ENCODE results near the gene PRICKLE2.

The PRICKLE2 gene

DNA sequence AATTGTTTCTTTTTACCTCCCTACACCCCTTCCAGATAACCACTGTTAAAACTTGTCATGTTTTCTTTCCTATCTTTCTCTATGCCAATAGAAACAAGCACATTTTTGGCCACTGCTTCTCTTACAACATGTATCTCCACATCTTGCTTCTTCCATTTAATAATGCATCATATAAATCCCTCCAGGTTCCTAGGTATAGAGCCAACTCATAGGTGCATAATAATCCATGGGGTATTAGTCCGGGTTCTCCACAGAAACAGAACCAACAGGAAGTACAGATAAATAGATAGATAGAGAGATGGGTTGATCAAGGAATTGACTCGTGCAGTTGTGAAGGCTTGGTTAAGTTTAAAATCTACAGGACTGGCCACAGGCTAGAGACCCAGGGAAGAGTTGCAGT, 160.5 kb downstream of the PRICKLE2 start:
- WGBS (ENCODE audit: insufficient coverage): 90% methylated on average over 2 of the region's 2 CpGs
- ChIA-PET CTCF (no interaction called here), POLR2A (no interaction called here)
- H3K27ac ChIP-seq (ENCODE audit: insufficient read depth in 1 of 2, low read depth in 1 of 2, low read length in 2 of 2, poor library complexity in 1 of 2, severe bottlenecking in 2 of 2): no peak overlapping the region
- no peaks in the 10 kb centered on the region for H3K9me3 ChIP-seq (ENCODE audit: control extremely low read depth in 1 of 5, control insufficient read depth in 4 of 5, insufficient read depth in 2 of 5, low read depth in 1 of 5, low read length in 4 of 5)
- no peaks in the 10 kb centered on the region for H3K36me3 ChIP-seq (ENCODE audit: control insufficient read depth in 4 of 4, insufficient read depth in 4 of 4, low read length in 3 of 4)
- no peak for DNase-seq
- no peak overlapping the region for H3K4me3 ChIP-seq (ENCODE audit: control insufficient read depth in 1 of 7, extremely low read depth in 1 of 7, insufficient read depth in 4 of 7, low read depth in 2 of 7, low read length in 6 of 7)
- H3K4me1 ChIP-seq (ENCODE audit: control extremely low read depth in 1 of 4, control insufficient read depth in 4 of 4, insufficient read depth in 4 of 4, low read length in 3 of 4): no peaks in the 10 kb centered on the region
- peaks cover 0 to 2% (median 0%) of the 10 kb centered on the region in 5 experiments for H3K27me3 ChIP-seq (replicated peaks in 2 of 5; ENCODE audit: control insufficient read depth in 4 of 5, insufficient read depth in 5 of 5, low read length in 4 of 5)

DNA sequence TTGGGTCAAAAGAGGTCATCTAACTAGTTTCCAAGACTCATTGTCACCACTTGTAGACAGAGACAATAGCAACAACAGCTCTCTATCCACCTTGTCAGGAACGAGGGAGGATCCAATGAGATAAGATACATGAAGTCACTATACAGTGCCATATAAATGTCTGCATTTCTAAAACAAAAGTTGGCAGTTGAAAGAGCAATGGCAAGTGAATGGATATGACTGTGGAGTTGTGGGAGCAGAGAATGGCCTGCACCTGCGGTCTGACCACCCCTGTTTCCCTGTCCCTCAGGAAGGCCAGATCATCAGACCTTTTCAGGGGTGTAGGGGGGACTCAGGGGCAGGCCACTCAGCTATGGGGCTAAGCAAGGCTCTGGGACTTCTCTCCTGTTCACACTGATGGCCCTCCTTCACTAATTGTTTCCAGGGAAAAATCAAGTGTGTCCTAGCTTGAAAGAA, 161.3 kb downstream of the PRICKLE2 start:
- CTCF ChIA-PET: no interaction called here
- WGBS (ENCODE audit: insufficient coverage): no CpG with 5 or more reads among the region's 2 CpGs
- H3K27me3 ChIP-seq (replicated peaks in 2 of 5; ENCODE audit: control insufficient read depth in 4 of 5, insufficient read depth in 5 of 5, low read length in 4 of 5): peaks cover 0 to 2% (median 0%) of the 10 kb centered on the region in 5 experiments
- no peak overlapping the region for H3K4me3 ChIP-seq (ENCODE audit: control insufficient read depth in 1 of 7, extremely low read depth in 1 of 7, insufficient read depth in 4 of 7, low read depth in 2 of 7, low read length in 6 of 7)
- H3K4me1 ChIP-seq (ENCODE audit: control extremely low read depth in 1 of 4, control insufficient read depth in 4 of 4, insufficient read depth in 4 of 4, low read length in 3 of 4): no peaks in the 10 kb centered on the region
- no peak for DNase-seq
- H3K36me3 ChIP-seq (ENCODE audit: control insufficient read depth in 4 of 4, insufficient read depth in 4 of 4, low read length in 3 of 4): no peaks in the 10 kb centered on the region
- H3K27ac ChIP-seq (ENCODE audit: insufficient read depth in 1 of 2, low read depth in 1 of 2, low read length in 2 of 2, poor library complexity in 1 of 2, severe bottlenecking in 2 of 2): no peak overlapping the region
- no peaks in the 10 kb centered on the region for H3K9me3 ChIP-seq (ENCODE audit: control extremely low read depth in 1 of 5, control insufficient read depth in 4 of 5, insufficient read depth in 2 of 5, low read depth in 1 of 5, low read length in 4 of 5)
- POLR2A ChIA-PET: no interaction called here

DNA sequence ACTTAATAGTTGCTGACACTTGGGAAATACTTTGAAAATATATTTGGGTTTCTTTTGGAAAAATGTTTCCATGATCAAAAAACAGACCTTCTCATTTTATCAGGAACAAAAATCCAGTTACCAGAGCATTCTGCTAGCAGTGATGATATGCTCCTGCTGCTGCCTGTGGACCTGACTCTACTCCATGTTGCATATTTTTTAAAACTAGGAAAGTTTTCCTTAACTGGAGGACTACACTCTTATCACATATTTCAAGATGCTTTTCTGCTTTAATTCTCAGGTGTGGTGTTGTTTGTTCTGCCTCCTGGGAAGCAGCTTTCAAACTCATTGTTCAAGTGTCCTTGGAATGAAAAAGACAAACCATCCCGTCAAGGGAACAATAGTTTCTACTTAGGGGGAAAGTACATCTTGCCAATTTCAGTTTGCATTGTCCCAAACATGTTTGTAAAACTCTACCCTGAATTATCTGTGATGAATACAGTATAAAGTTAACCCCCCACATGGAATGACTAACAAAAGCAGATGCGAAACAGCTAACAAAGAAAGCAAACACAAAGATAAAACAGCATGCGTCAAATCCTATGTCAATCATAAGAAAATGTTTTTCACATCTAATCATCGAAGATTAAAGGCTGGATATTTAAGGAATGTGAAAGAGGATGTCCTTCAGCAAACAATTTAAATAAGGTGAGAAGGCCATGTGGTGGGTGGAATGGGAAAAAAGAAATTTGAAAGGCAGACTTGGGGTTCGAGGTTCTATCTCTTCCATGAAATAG, 161.9 kb downstream of the PRICKLE2 start:
- Histone ChIP-seq H3K27ac (ENCODE audit: insufficient read depth in 1 of 2, low read depth in 1 of 2, low read length in 2 of 2, poor library complexity in 1 of 2, severe bottlenecking in 2 of 2) (no peak overlapping the region), H3K4me3 (ENCODE audit: control insufficient read depth in 1 of 7, extremely low read depth in 1 of 7, insufficient read depth in 4 of 7, low read depth in 2 of 7, low read length in 6 of 7) (no peak overlapping the region), H3K9me3 (ENCODE audit: control extremely low read depth in 1 of 5, control insufficient read depth in 4 of 5, insufficient read depth in 2 of 5, low read depth in 1 of 5, low read length in 4 of 5) (no peaks in the 10 kb centered on the region), H3K27me3 (replicated peaks in 2 of 5; ENCODE audit: control insufficient read depth in 4 of 5, insufficient read depth in 5 of 5, low read length in 4 of 5) (peaks cover 0 to 2% (median 0%) of the 10 kb centered on the region in 5 experiments), H3K4me1 (ENCODE audit: control extremely low read depth in 1 of 4, control insufficient read depth in 4 of 4, insufficient read depth in 4 of 4, low read length in 3 of 4) (no peaks in the 10 kb centered on the region), H3K36me3 (ENCODE audit: control insufficient read depth in 4 of 4, insufficient read depth in 4 of 4, low read length in 3 of 4) (no peaks in the 10 kb centered on the region)
- DNase-seq: no peak
- ChIA-PET CTCF (interaction anchor here (0.6 kb wide), 1 partner anchor 350 kb away, joined by 3 read pairs; no protein-coding TSS in a partner anchor), POLR2A (interaction anchor here (0.6 kb wide), 1 partner anchor 32 kb away, joined by 4 read pairs; no protein-coding TSS in a partner anchor)
- WGBS (ENCODE audit: insufficient coverage): 100% methylated on average over 1 of the region's 5 CpGs

DNA sequence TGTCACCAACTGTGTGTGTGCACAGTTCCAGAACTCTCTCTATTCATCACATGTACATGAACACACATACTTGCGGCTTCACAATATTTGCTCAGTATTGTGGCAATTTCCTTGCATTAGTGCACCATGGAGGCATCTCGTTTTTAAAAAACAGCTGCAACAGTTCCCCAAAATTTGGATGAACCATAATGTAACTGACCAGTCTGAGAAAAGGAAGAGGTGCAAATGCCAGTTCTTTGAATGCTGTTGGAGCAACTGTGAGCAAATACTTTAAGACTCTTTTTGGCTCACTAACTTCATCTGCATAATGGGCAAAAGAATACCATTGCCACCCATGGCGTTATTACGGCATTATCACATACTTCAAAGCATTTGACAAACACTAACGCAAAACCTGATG, 163.6 kb downstream of the PRICKLE2 start:
- Histone ChIP-seq H3K27ac (ENCODE audit: insufficient read depth in 1 of 2, low read depth in 1 of 2, low read length in 2 of 2, poor library complexity in 1 of 2, severe bottlenecking in 2 of 2) (no peak overlapping the region), H3K36me3 (ENCODE audit: control insufficient read depth in 4 of 4, insufficient read depth in 4 of 4, low read length in 3 of 4) (no peaks in the 10 kb centered on the region), H3K27me3 (replicated peaks in 2 of 5; ENCODE audit: control insufficient read depth in 4 of 5, insufficient read depth in 5 of 5, low read length in 4 of 5) (peaks cover 0 to 6% (median 0%) of the 10 kb centered on the region in 5 experiments), H3K9me3 (ENCODE audit: control extremely low read depth in 1 of 5, control insufficient read depth in 4 of 5, insufficient read depth in 2 of 5, low read depth in 1 of 5, low read length in 4 of 5) (no peaks in the 10 kb centered on the region), H3K4me3 (ENCODE audit: control insufficient read depth in 1 of 7, extremely low read depth in 1 of 7, insufficient read depth in 4 of 7, low read depth in 2 of 7, low read length in 6 of 7) (no peak overlapping the region), H3K4me1 (ENCODE audit: control extremely low read depth in 1 of 4, control insufficient read depth in 4 of 4, insufficient read depth in 4 of 4, low read length in 3 of 4) (no peaks in the 10 kb centered on the region)
- DNase-seq: no peak
- 93% methylated on average over 2 of the region's 5 CpGs for WGBS (ENCODE audit: insufficient coverage)
- ChIA-PET CTCF (interaction anchor here (1.2 kb wide), 1 partner anchor 31 kb away, joined by 3 read pairs; no protein-coding TSS in a partner anchor), POLR2A (no interaction called here)

DNA sequence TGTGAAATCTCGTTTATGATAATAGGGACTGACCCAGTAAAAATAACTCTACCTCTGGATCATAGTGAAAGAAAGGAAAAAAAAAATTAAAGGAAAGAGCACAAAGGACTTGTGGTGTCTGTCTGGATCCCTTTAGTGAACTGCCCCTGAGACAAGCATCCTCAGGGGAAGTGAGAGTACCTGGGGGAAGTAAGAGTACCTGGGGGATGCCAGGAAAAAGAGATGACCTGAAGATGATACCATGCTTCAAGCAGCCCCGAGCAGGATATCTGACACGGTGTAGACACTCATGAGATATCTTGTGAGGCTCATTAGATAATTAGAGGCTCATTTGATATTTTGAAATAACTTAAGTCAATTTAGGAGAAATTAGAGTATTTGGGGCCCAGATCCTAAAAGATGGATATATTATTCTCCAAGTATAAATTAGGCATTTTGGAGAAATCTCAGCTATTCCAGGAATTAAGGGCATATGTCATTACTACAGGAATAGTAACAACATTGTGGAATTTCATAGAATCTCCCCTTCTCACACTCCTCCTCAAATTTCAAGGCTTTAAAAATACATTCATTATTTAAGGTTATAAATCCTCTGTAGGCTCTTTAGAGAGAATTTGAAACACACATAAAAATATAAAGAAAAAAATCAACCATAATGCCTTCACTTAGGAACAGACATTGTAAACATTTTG, 165.6 kb downstream of the PRICKLE2 start:
- WGBS (ENCODE audit: insufficient coverage): no CpG with 5 or more reads among the region's 3 CpGs
- POLR2A ChIA-PET: no interaction called here
- no peak for DNase-seq
- CTCF ChIA-PET: interaction anchor here (0.9 kb wide), 1 partner anchor 7 kb away, joined by 3 read pairs; no protein-coding TSS in a partner anchor
- H3K36me3 ChIP-seq (ENCODE audit: control insufficient read depth in 4 of 4, insufficient read depth in 4 of 4, low read length in 3 of 4): no peaks in the 10 kb centered on the region
- H3K27ac ChIP-seq (ENCODE audit: insufficient read depth in 1 of 2, low read depth in 1 of 2, low read length in 2 of 2, poor library complexity in 1 of 2, severe bottlenecking in 2 of 2): no peak overlapping the region
- H3K4me3 ChIP-seq (ENCODE audit: control insufficient read depth in 1 of 7, extremely low read depth in 1 of 7, insufficient read depth in 4 of 7, low read depth in 2 of 7, low read length in 6 of 7): no peak overlapping the region
- H3K27me3 ChIP-seq (replicated peaks in 2 of 5; ENCODE audit: control insufficient read depth in 4 of 5, insufficient read depth in 5 of 5, low read length in 4 of 5): peaks cover 0 to 6% (median 0%) of the 10 kb centered on the region in 5 experiments
- no peaks in the 10 kb centered on the region for H3K9me3 ChIP-seq (ENCODE audit: control extremely low read depth in 1 of 5, control insufficient read depth in 4 of 5, insufficient read depth in 2 of 5, low read depth in 1 of 5, low read length in 4 of 5)
- H3K4me1 ChIP-seq (ENCODE audit: control extremely low read depth in 1 of 4, control insufficient read depth in 4 of 4, insufficient read depth in 4 of 4, low read length in 3 of 4): no peaks in the 10 kb centered on the region

DNA sequence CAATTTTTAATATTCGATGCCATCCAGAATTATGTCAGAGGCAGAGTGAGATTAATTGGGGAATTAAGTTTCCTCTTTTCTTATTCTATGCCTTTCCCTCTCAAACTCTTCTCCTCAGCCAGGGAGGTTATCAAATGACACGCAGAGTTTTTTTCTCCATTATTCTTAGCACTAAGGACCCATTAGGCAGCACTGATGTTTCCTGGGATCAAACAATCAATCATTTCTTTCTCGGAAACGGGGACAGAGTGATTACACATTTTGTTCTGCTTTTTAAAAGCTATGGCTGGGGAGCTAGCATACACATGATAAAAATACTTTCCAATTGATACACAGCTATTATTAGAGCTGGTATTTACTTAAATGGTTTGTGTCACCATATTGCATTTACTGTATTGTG, 166.7 kb downstream of the PRICKLE2 start:
- ChIA-PET CTCF (interaction anchor here (0.6 to 1.4 kb wide), 2 partner anchors 28 to 70 kb away, joined by 3 to 4 read pairs; no protein-coding TSS in a partner anchor), POLR2A (no interaction called here)
- H3K36me3 ChIP-seq (ENCODE audit: control insufficient read depth in 4 of 4, insufficient read depth in 4 of 4, low read length in 3 of 4): no peaks in the 10 kb centered on the region
- peaks cover 0 to 6% (median 0%) of the 10 kb centered on the region in 5 experiments for H3K27me3 ChIP-seq (replicated peaks in 2 of 5; ENCODE audit: control insufficient read depth in 4 of 5, insufficient read depth in 5 of 5, low read length in 4 of 5)
- H3K4me1 ChIP-seq (ENCODE audit: control extremely low read depth in 1 of 4, control insufficient read depth in 4 of 4, insufficient read depth in 4 of 4, low read length in 3 of 4): no peaks in the 10 kb centered on the region
- H3K9me3 ChIP-seq (ENCODE audit: control extremely low read depth in 1 of 5, control insufficient read depth in 4 of 5, insufficient read depth in 2 of 5, low read depth in 1 of 5, low read length in 4 of 5): no peaks in the 10 kb centered on the region
- no peak overlapping the region for H3K4me3 ChIP-seq (ENCODE audit: control insufficient read depth in 1 of 7, extremely low read depth in 1 of 7, insufficient read depth in 4 of 7, low read depth in 2 of 7, low read length in 6 of 7)
- peak; percentile 8 to 64 (median 35) for DNase-seq
- 13% methylated on average over 1 of the region's 4 CpGs for WGBS (ENCODE audit: insufficient coverage)
- no peak overlapping the region for H3K27ac ChIP-seq (ENCODE audit: insufficient read depth in 1 of 2, low read depth in 1 of 2, low read length in 2 of 2, poor library complexity in 1 of 2, severe bottlenecking in 2 of 2)

DNA sequence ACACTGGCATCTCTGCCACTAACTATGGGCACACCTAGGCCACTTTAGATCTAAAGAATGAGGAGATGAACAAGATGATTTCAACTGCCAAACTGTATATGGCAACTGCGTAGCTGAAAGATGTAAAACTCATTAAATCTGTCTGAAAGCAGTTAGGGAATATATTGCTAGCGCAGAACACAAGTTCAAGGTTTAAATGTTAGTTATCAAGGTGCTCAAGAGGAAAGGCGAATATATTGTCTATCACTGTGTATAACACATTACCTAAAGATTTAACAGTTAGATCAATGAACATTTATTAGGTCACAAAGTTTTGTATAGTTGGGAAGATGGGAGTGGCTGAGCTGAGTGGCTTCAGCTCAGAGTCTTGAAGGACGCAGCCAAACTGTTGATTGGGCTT, 168.0 kb downstream of the PRICKLE2 start:
- 100% methylated on average over 1 of the region's 4 CpGs for WGBS (ENCODE audit: insufficient coverage)
- DNase-seq: no peak
- H3K36me3 ChIP-seq (ENCODE audit: control insufficient read depth in 4 of 4, insufficient read depth in 4 of 4, low read length in 3 of 4): no peaks in the 10 kb centered on the region
- peaks cover 0 to 4% (median 2%) of the 10 kb centered on the region in 5 experiments for H3K27me3 ChIP-seq (replicated peaks in 2 of 5; ENCODE audit: control insufficient read depth in 4 of 5, insufficient read depth in 5 of 5, low read length in 4 of 5)
- H3K4me1 ChIP-seq (ENCODE audit: control extremely low read depth in 1 of 4, control insufficient read depth in 4 of 4, insufficient read depth in 4 of 4, low read length in 3 of 4): no peaks in the 10 kb centered on the region
- ChIA-PET POLR2A (no interaction called here), CTCF (interaction anchor here (1.4 kb wide), 1 partner anchor 27 kb away, joined by 4 read pairs; no protein-coding TSS in a partner anchor)
- no peaks in the 10 kb centered on the region for H3K9me3 ChIP-seq (ENCODE audit: control extremely low read depth in 1 of 5, control insufficient read depth in 4 of 5, insufficient read depth in 2 of 5, low read depth in 1 of 5, low read length in 4 of 5)
- H3K4me3 ChIP-seq (ENCODE audit: control insufficient read depth in 1 of 7, extremely low read depth in 1 of 7, insufficient read depth in 4 of 7, low read depth in 2 of 7, low read length in 6 of 7): no peak overlapping the region
- H3K27ac ChIP-seq (ENCODE audit: insufficient read depth in 1 of 2, low read depth in 1 of 2, low read length in 2 of 2, poor library complexity in 1 of 2, severe bottlenecking in 2 of 2): no peak overlapping the region

Measured in common myeloid progenitor, CD34-positive (primary cell).